HG03460 (cell line): ENCODE results near the gene RGS3.
"Not testable (repeated sequence)": the region's sequence is repeated elsewhere in the genome, so short reads cannot be mapped to it uniquely, and the experiment has no call there.

Experiments used
- ATAC-seq: cut with Tn5 transposase; IDR thresholded peaks from one replicate; pipeline ENCODE4 v1.9.1; 2021; ENCODE audit not compliant: unreplicated experiment

Gene RGS3

DNA sequence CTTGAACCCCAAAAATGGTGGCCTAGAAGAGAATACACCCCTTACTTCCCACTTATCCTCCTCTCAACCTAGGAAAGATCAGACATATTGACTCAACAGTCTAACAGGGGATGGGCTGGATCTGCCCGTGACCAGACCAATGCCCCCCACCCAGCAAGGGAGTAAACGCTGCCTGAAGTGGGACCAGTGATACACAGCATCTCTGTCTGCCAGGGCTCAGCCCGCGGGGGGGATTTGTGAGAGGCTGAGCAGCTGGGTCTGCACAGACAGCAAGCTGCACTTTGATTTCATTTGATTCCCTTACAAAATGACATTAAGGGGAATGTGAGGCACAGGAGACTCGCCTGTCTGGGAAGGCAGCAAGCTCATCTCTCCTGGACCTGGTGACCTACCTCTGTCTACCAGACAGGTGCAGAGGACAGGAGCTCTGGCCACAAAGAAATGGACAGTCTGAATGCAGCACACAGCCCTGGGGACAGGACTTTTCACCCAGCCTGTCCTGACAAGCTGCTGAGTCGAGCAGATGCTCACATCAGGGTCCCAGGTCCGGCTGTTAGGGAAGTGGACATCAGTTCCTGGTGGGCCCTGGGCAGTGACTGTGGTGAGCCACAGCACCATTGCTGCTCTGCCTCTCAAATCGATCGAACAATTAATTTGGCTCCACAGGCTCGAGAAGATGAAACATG is 79.9 kb downstream of the RGS3 start:
- ATAC-seq, result no peak

DNA sequence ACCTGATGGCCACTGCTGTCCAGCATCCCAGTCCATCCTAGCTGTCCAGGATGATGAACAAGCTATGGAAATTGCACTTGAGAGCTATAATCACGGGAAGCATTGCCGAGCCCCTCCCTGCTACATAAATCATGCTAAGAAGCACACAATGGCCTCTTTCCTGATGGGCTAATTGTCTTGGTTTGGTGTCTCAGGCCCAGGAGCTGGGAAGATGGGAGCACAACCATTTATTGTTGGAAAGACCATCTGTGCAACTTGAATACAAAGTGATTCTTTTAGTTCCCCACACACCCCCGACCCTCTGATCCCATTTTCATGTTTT is 80.4 kb downstream of the RGS3 start:
- no peak for ATAC-seq

DNA sequence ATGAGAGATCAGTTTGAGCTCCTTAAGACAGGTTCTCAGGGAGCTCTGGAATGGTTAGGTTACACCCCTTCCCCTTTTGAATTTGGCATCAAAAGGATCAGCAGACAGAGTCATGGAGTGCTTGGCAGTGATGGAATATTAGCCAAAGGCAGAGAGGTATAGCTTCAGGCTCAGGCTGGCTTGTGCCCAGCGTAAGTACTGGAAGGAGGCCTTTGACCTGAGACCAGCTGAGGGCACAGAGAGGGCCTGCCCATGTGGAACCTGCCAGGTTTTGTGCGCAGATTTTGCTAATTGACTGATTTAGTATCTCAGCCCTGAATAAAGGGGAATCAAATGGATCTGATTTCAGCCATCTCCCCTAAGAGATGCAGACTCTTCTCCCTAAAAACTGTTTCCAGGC is 81.5 kb downstream of the RGS3 start:
- ATAC-seq, result no peak

DNA sequence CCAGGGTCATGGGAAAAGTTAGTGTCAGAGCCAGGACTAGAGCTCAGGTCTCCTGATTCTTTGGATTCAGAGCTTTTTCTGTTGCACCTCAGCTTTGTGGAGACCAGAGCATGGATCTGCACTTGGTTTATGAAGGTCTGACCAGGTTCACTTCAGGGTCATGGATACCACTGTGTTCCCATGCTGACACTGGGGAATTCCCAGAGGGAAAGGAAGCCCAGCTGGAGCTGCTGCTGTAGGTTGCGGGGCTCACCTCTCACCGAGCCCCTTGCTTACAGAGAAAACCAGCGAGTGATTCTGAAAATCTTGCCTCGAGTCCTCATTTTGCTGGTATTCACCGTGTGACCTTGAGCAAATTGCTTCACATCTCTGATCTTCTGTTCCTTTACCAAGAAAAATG is 83.0 kb downstream of the RGS3 start:
- ATAC-seq, result no peak

DNA sequence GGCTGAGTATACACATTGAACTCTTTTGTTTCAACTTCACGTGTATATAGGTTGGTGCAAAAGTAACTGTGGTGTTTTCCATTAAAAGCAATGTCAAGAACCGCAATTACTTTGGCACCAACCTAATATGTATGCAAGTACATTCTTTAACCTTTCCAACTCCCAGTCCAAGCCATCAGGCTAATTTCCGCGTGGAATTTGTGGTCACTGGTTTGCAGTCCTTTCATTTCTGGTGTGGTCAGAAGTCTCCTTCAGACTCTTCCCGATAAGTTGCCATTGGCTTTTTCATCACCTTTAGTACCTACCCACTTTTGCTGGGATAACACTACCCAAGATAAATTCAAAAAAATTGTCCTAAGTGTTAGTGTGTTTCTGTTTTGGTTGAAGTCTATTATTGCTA is 84.0 kb downstream of the RGS3 start:
- ATAC-seq, result no peak

DNA sequence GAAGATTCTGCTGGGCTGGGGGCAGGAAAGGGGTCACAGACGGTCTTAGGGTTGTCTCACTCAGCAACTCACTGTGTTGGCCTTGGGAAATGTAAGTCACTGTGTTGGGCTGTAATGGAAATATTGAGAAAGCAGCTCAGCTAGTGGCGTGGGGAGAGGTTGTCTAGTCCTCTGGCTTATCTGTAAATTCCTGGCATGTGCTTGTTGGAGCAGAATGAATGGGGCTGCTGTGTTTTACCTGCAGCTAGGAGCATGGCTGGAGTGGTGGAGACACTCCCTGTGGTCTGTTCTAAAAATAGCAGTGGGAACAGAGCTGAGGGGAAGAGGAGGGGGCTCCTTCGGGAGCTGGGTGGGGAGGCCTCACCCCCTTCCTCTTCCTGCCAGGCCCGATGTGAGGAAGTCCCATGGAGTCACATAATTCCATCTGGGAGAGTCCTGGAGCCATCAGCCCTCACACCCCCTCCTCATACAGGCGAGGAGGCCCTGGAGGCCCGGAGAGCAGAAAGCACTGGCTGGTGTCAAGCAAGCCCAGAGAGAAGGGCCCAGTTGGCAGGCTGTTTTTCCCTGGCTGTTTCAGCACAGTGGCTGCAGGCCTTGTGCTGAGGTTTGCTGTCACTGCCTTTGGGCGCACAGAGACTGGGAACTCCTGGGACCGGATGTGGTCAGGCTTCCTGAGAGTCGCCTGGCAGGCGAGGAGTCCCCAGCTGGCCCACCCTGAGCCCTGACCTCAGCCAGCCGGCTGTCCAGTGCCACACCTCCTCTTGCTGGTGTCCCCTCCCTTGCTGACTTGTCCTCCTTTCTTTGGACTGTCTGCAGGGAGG is 84.9 kb downstream of the RGS3 start:
- ATAC-seq, result no peak

DNA sequence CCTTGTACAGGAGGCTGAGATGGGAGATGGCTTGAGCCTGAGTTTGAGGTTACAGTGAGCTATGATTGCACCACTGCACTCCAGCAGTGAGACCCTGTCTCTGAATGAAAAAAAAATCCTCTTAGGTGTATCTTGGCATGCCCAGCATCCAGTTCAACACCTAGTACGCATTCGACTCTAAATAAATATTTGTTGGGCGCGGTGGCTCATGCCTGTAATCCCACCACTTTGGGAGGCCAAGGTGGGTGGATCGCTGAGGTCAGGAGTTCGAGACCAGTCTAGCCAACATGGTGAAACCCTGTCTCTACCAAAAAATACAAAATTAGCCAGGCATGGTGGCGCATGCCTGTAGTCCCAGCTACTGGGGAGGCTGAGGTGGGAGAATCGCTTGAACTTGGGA is 86.4 kb downstream of the RGS3 start:
- not testable (repeated sequence) for ATAC-seq

DNA sequence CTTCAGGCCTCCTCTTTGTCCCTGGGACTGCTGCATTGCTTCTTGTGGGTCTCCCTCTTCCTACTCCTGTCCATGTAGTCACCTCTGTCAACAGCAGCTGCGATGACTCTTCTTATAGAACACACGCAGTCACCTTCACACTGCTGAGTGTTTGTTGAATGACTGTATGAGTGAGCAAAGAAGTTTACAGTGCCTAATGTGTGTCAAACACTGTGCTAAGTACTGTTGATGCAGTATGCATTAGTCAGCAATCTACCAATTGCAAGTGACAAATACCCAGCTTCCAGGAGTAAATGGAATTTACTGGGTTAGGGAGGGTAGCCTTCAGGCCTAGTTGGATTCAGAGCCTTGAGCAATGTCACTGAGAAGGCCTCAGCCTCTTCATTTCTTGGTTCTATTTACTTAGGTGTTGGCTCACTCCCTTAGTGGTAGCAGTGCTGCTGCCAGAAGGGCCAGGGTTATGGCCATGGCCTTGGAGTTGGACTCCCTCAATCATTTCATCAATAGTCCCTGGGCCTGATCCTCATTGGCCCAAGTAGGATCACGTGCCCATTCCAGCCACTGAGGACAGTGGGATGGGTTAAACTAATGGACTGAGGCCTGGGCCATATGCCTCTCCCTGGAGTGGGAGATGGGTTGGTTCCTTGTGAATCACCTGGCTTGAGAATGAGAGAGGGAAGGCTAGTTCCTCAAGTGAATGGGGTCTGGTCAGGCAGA is 93.5 kb downstream of the RGS3 start:
- ATAC-seq, result no peak

DNA sequence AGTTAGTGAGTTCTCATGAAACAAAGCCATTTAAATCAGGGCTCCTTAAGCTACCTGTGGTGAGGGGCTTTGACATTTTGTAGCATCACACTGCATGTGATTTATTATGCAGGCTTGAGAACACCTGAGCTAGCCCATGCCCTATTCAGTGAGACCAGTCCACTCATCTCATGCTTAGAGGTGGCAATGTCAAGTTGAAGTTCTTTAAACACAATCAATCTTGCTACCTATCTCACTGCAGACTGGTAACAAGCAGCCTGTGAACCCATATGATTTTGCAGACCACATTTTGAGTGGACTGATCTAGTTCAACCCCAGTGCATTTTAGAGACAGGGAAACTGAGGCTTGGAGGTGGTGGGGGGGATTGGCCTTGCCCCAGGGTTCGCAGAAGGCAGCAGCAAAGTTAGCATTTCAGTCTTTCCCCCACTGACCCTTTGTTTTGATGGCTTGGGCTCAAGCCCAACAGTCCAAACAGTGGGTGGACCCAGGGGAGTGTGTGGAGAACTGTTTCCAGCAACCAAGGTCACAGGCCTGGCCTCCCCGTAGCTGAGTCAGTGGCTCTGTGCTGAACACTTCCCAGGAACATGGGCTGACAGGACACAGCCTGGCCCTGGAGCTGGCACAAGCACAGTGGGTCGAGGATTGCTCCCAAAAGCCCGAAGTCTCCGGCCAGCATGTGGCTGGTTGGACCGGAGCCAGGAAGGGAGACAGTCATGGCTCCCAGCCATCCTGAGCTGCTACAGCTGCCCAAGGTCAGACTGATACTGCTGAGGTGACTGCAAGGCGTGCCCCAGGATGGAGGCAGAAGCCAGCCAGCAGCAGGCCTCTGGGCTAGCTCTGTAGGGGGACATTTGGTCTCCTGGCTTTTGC is 95.3 kb downstream of the RGS3 start:
- ATAC-seq, result no peak

DNA sequence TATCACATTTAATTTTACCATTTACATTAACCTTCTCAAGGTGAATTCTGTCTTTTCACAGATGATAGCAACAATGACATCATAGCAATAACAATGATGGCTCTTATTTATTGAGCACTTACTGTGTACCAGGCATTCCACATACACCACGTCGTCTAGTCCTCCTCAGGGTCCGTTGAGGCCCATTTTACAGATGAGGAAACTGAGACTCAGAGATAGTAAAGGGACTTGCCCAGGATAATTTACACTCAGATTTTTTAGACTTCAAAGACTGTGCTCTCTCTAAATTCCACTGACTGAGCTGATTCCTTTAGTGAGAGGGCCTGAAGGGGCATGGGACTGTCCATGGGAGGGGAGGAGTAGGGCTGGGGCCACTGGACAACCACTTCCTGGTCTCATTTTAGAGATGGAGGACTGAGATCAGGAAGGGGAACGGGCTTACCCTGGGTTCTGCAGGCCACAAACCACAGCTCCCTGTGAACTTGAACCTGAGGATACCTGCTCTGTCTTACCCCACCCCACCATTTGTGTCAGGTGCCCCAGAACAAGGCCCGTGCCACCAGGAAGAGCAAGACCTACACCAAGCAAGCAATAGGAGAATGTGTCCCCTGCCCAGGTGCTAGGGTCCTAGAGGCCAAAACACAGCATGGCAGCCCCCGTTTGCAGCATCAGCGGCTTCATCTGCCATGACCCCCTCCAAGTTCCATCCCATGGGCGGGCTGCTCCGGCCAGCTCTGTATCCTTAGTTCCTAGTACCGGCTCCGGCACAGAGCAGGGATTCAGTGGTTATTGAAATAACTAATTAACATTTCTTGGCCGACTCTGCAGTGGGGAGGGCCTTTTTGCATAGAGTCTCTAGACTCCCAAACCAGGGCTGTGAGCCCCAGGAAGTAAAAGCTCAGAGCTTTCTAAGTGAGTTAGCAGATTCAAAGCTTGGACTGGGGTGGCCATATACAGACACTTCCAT is 96.6 kb downstream of the RGS3 start:
- no peak for ATAC-seq

DNA sequence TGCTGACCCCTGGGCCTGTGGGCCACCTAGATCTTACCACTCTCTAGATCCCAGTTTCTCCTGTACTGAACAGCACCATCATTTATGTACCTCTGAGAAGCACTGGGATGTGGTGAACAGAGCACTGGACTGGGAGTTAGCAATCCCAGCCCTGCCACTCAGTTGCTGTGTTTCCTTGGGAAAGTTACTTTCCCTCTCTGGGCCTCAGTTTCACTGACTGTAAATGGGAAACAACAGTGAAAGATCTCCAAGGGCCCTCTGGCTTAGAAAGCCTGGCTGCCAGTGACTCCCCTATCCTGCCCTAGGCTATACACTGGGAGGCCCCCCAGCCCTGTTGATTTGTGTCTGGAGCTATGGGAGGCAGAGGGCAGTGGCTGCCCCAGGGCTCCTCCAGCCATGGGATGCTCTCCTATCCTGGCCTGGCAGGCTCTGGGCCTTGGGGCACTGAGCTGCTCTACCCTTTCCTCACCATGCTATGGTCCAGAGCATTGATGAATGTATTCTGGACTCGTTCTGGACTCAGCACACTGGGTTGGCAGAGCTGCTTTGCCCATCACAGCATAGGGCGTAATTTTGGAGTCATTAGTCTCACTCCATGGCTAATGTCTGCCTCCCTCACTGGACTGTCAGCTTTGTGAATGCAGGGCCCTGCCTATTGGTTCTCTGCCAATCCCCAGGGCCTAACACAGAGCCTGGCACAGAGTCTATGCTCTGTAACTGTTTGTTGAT is 99.3 kb downstream of the RGS3 start:
- ATAC-seq, result no peak

DNA sequence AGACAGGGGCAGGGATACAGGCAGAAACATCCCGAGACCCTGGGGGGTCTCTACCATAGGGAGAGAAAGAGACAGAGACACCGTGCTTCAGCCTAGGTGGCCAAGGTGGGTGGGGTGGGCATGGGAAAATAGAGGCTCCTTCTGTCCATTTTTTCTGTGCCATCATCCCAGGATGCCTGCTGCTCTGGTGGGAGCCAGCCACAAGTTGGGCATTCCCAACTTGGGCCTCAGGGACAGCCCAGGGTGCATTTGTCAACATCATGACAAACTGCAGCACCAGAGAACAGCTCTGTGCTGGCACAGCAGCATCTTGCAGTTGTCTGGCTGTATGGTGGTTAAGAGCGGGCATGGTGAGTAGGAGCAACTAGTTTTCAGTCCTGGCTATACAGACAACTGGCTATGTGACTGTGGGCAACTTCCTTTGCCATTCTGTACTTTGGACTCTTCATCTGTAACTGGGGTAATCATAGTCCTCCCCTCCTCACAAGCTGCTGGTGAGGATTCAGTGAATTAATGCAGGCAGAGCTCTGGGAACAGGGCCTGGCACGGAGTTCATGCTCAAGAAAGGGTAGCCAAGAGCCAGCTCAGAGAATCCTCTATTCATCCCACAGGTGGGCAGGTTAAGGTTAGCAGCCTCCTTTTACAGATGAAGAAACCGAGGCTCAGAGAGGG is 100.4 kb downstream of the RGS3 start:
- ATAC-seq, result no peak

DNA sequence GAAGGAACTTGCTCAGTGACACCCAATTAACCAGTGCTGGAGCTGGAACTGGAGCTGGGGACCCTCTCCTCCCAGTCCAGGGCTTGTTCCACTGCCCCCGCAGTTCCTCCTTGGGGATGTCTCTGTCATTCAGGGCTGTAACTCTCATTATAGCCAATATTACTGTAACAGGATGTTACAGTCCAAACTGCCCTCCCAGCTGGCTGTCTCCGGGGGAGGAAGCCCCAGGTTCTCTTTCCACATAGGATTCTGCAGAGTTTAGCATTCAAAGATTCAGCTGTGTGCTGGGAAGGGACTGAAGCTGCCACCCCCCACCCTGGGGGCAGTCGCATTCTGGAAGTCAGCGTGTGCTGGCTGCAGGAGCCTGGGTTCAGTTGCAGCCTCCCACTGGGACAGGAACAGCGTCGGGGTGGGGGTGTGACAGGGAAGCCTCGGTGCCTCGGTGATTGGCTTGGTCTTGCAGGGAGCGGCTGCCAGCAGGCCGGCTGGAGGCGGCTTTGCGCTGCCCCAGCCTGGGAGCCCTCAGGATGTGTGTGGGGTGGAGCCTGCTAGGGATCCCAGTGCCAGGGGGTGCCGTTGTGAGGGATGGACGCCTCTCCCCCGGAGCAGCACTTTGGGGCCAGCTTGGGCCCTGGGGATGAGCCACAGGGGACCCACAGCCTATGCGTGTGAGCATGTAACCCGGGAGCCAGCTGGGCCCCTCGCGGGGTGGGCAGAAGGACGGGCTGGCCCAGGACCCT is 101.1 kb downstream of the RGS3 start:
- peak; percentile 4 for ATAC-seq

DNA sequence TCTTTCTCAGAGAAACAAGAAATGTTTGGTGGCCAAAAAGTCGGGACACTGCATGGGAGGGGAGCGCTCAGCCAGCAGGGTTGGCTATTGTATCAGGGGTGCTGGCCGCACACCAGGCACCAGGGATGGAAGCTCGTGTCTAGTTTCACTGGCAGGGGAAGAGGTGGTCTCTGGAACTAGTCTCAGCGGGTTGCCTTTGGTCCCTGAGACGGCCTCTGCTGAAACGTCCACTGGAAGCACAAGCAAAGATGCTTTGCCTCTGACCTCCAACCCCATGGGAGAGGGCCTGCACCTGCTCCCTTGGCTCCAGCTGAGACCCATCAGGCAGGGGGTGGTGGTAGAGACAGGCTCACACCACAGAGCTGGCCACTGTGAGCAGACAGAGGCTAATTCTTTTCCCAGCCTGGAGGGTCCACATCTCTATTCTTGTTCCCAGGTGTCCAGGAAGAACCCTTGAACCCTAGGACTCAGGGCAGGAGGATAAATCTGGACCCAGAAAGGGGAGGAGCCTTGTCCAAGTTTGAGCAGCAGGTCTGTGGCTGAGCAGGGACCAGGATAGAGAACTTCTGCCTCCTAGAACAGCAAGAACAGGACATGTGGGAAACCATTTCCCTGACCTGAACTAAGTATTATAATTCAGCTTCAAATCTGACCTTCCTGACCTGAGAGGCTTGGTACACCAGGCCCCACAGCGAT is 102.6 kb downstream of the RGS3 start:
- ATAC-seq, result no peak

DNA sequence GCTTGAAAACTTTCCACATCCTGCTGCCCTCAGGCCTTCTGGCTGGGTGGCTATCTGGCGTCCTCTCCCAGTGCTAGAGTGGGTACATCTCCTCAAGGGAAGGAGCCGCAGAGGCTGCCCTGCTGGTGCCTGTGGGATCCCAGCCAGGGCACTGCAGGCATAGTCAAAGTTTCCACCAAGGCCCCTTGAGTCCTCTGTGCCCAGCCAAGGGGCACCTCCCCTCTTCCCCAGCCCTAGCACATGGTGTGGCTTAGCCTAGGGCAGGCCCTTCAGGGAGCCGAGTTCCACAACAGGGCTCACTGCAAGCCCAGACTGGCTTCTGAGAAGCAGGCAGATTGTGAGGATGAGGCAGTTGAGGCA is 103.2 kb downstream of the RGS3 start:
- ATAC-seq, result no peak

DNA sequence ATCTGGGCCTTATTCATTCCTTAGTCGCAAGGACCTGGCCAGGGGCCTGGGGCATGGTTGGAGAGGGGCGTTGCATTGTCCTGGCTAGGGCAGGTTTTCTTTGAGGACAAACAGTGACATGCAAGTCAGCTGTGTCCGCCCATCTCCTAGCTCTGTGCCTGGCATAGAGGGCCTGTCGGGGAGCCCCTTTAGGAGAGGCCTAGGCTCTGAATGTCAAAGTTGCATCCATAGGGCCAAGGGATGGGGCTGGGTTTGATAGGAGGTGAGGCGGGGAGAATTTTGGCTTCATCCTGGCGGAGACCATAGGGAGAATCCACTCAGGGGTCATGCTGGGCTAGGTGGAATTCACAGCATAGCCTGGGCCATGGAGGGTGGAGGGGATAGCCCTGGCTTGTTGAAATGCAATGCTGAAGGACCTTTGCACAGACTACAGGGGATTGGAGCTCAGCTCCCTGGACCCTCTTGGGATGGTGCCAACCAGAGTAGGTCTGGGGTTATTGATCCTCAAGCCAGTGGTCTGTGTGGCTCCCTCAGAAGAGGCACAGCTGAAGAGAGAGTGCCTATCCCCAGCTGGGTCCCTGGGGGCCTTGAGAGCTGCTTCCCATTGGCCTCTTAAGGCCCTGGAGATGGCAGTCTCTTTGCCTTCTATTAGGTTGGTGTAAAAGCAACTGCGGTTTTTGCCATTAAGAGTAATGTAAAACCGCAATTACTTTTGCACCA is 104.0 kb downstream of the RGS3 start:
- ATAC-seq, result no peak

DNA sequence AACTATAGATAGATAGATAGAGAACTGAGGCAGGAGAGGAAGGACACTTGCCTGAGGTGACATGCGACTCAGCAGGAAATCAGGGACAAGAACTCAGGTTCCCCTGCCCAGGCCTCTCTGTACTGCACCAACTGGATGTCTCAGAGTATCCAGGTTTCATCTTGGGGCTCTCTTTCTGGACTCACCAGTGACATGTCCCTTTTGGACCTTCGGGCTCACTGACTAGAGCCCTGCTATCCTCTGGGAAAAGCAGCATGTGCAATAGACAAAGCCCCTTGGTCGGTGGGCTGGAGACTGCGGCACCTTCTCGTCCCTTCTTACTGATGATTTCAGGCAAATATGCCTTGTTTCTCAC is 104.5 kb downstream of the RGS3 start:
- ATAC-seq, result no peak
